Rectal smooth muscle tissue (tissue), 1 donor: ENCODE measurements around the gene SMURF2.
"Not testable (repeated sequence)": the region's sequence is repeated elsewhere in the genome, so short reads cannot be mapped to it uniquely, and the experiment has no call there.

ENCODE experiments used
- H3K27ac ChIP-seq: one replicate; pipeline ENCODE4 v1.7.0; 2013; ENCODE audit warnings: low read depth, low read length, inconsistent platforms
- H3K27me3 ChIP-seq: one replicate; pipeline ENCODE4 v1.7.0; 2013; ENCODE audit warnings: low read length; ENCODE audit not compliant: control insufficient read depth, insufficient read depth
- H3K36me3 ChIP-seq: one replicate; pipeline ENCODE4 v1.7.0; 2013; ENCODE audit warnings: low read length; ENCODE audit not compliant: control insufficient read depth, insufficient read depth
- H3K4me1 ChIP-seq: one replicate; pipeline ENCODE4 v1.7.0; 2013; ENCODE audit warnings: low read length; ENCODE audit not compliant: control insufficient read depth, insufficient read depth
- H3K4me3 ChIP-seq: one replicate; pipeline ENCODE4 v1.7.0; 2013; ENCODE audit warnings: low read length
- H3K9ac ChIP-seq: one replicate; pipeline ENCODE4 v1.7.0; 2013; ENCODE audit warnings: low read length

The SMURF2 gene

DNA sequence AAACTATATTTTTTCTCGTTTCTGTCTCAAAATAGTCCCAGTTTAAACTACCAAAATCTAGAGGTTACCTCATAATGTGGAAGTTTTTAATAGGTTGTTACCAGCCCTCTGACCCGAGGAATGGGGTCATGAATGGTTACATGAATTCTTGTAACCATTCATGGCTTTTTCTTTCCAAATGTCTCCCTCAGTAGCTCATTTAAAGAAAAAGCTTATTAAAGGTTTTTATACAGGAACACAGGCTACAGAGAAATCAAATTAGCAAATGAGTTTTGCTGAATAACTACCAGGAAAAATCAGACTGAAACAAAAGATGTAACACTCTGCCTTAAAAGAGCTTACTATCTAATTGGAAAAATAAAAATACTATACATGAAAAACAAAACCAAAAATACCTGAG is 63.4 kb downstream of the SMURF2 start:
- Histone ChIP-seq H3K4me1 (no peaks in the 10 kb centered on the region), H3K27me3 (no peaks in the 10 kb centered on the region), H3K9ac (no peak overlapping the region), H3K4me3 (no peak overlapping the region), H3K27ac (no peak overlapping the region), H3K36me3 (no peaks in the 10 kb centered on the region)

DNA sequence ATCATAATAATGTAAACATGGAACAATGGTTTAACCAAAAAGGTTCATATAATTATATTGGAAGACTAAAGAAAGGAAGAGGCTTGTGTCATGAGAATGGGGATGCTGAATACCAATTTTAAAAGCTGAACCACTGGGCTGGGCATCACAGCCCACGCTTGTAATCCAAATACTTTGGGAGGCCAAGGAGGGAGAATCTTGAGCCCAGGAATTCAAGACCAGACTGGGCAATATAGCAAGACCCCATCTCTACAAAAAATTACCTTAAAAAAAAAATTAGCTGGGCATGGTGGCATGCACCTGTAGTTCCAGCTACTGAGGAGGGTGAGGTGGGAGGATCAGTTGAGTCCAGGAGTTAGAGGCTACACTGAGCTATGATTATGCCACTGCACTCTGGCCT is 65.1 kb downstream of the SMURF2 start:
- no peak overlapping the region for H3K27ac ChIP-seq
- no peaks in the 10 kb centered on the region for H3K27me3 ChIP-seq
- H3K36me3 ChIP-seq, result peaks cover 4% of the 10 kb centered on the region
- no peaks in the 10 kb centered on the region for H3K4me1 ChIP-seq
- no peak overlapping the region for H3K9ac ChIP-seq
- H3K4me3 ChIP-seq, result no peak overlapping the region

DNA sequence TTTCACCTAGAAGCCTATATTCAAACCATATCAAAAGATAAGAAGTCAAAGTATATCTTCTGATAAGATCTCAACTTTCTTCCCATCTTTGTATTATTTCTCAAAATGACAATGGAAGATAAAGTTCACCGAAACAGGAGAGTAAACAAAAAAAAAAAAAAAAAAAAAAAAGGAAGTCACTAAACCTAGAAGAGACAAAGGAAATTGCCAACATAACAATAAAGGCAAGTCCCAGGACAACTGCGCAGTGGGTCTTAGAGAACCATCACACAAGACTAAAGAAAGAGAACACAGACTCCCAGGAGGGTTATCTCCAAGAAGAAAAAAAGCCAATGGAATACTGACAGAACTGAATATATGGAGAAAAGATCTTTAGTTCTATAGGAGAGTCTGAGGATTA is 65.7 kb downstream of the SMURF2 start:
- no peaks in the 10 kb centered on the region for H3K27me3 ChIP-seq

DNA sequence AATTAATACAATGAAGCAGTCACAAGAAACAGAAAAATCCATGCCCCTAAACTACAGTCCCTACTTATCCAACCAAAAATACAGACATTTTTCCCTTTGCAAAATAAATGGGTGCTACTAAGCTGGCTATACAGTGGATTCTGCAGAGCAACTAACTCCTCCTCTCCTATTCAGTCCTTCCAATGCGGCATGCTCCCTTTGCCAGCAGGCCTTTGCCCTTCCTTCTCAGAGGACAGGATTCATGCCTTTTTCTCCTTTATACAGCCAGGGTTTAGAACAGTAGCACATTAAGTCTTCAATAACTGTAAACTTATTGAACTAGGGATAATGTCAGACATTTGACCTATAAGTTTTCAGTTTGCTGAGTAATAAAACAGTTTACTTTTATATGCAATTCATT is 70.2 kb downstream of the SMURF2 start:
- no peak overlapping the region for H3K4me3 ChIP-seq
- no peaks in the 10 kb centered on the region for H3K27me3 ChIP-seq
- no peak overlapping the region for H3K27ac ChIP-seq
- peaks cover 4% of the 10 kb centered on the region for H3K36me3 ChIP-seq
- no peak overlapping the region for H3K9ac ChIP-seq
- no peaks in the 10 kb centered on the region for H3K4me1 ChIP-seq

More for the DNA sequence above, 65.7 kb downstream of the SMURF2 start:
- no peak overlapping the region for H3K9ac ChIP-seq
- H3K27ac ChIP-seq, result no peak overlapping the region
- no peak overlapping the region for H3K4me3 ChIP-seq
- peaks cover 4% of the 10 kb centered on the region for H3K36me3 ChIP-seq
- no peaks in the 10 kb centered on the region for H3K4me1 ChIP-seq

DNA sequence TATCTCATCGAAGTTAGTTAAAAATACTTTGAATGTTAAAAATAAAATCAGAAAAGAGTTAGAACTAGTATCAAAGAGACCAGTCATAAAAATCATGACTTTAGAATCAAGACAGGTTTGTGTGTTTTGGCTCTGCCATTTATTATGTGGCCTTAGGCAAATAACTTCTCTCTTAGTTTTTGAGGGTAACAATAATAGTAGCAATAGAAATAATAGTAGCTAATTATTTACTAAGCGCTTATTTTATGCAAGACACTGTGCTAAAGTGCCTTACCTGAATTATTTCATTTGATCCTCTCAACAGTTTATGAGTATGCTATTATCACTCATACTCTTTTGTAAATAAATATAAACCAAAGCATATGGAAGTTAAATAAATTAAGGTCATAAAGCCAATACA is 77.0 kb downstream of the SMURF2 start:
- Histone ChIP-seq H3K27ac (no peak overlapping the region), H3K4me3 (no peak overlapping the region), H3K4me1 (no peaks in the 10 kb centered on the region), H3K36me3 (peaks cover 4% of the 10 kb centered on the region), H3K9ac (no peak overlapping the region), H3K27me3 (no peaks in the 10 kb centered on the region)

DNA sequence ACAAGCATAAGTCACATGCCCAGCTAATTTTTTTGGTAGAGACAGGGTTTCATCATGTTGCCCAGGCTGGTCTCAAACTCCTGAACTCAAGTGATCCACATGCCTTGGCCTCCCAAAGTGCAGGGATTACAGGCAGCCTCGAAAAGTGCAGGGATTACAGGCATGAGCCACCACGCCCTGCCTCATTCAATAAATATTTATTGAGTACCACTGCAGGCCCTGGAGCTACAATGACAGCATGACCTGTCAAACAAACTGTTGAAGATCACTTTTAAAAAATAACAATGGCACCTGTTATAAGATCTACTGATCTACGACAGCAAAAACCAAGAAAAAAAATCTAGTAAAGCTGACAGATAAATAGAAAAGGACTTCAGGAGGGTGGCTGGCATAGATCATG is 79.1 kb downstream of the SMURF2 start:
- no peaks in the 10 kb centered on the region for H3K4me1 ChIP-seq
- peaks cover 4% of the 10 kb centered on the region for H3K36me3 ChIP-seq

DNA sequence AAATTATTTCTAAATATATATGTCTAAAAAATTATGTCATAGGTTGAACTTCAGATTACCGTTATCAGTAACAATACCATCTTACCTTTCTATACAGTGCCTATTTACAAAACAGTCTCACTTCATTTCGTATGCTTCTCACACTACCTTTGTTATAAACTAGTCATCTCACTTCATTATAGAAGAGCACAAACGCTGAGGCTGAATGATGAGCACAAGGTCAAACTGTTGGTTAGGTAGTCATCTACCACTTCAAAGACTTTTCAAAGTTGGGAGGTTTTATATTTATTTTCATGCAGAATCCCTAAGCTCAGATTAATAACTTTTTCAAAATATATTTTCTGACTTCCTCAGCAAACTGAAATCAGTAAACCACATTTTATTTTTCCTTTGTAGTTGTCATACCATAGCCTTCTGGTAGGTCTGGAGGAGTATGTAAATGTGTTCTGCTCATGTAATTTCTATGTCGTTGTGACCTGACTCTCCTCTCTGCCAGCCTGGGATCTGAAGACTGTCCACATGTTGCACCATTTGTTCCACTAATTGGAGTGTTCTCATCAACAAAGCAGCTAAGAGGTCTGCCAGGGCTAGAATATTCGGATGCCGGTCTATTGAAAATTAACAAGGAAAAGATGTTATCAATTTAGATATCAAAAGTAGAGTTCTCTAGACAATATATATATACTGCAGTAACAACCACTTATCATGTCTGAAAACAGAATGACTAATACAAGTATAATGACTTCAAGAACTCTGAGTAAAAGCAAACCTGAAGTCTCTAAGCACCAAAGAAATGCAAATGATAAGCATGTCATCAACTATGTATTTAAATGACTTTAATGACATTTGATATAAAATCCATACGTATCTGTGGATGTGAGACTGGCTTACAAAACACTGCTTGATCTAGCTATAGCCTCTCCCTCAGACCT is 81.5 kb downstream of the SMURF2 start:
- Histone ChIP-seq H3K27ac (no peak overlapping the region), H3K36me3 (peaks cover 4% of the 10 kb centered on the region)

More for the DNA sequence above, 79.1 kb downstream of the SMURF2 start:
- H3K27me3 ChIP-seq, result no peaks in the 10 kb centered on the region
- no peak overlapping the region for H3K9ac ChIP-seq
- H3K4me3 ChIP-seq, result no peak overlapping the region
- no peak overlapping the region for H3K27ac ChIP-seq

DNA sequence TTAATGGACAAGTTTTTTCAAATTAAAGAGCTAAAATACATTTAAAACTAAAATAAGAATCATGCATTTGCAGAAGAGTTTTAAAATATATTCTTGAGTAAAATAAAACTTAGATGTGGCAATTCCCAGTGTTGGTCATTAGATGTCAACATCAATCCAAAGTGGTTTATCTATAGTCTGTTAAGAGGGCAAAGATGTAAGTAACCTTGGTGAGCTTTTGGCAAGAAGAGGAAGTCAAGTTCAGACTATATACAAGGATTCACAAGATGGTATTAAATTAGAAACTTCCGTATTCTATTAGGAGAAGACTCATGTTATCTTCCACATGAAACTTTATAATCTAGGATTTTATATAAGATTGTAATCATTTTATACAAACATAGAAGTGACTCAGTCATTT is 82.2 kb downstream of the SMURF2 start:
- peaks cover 4% of the 10 kb centered on the region for H3K36me3 ChIP-seq
- no peak overlapping the region for H3K9ac ChIP-seq
- H3K27me3 ChIP-seq, result no peaks in the 10 kb centered on the region
- H3K4me3 ChIP-seq, result no peak overlapping the region
- no peak overlapping the region for H3K27ac ChIP-seq
- no peaks in the 10 kb centered on the region for H3K4me1 ChIP-seq

More for the DNA sequence above, 81.5 kb downstream of the SMURF2 start:
- H3K27me3 ChIP-seq, result no peaks in the 10 kb centered on the region
- H3K4me3 ChIP-seq, result no peak overlapping the region
- no peak overlapping the region for H3K9ac ChIP-seq
- no peaks in the 10 kb centered on the region for H3K4me1 ChIP-seq

DNA sequence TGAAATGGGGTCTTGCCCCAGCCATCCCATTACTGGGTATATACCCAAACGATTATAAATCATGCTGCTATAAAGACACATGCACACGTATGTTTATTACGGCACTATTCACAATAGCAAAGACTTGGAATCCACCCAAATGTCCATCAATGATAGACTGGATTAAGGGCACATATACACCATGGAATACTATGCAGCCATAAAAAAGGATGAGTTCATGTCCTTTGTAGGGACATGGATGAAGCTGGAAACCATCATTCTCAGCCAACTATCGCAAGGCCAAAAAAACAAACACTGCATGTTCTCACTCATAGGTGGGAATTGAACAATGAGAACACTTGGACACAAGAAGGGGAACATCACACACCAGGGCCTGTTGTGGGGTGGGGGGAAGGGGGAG is 85.1 kb downstream of the SMURF2 start:
- H3K36me3 ChIP-seq, H3K27ac ChIP-seq, H3K4me3 ChIP-seq, H3K9ac ChIP-seq, H3K27me3 ChIP-seq, H3K4me1 ChIP-seq: not testable (repeated sequence)

DNA sequence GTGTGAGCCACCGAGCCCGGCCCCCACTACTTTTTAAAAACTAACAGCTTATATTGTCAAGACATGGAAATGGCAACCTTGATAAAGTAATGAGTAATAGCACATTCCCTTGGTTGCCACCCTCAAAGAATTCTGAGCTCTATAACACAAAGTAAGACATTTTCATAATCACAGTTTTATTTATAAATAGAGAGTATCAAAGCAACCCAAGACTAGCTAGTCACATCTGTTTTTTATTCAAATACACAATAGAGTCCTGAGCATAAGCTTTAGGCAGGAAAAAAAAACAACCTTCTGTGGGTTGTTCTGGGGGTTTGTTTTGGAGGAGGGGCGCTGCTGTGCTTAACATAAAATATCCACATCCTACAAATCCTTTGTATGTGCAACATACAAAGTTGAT is 86.7 kb downstream of the SMURF2 start:
- Histone ChIP-seq H3K36me3 (no peaks in the 10 kb centered on the region), H3K4me1 (peaks cover 2% of the 10 kb centered on the region), H3K9ac (no peak overlapping the region), H3K27ac (no peak overlapping the region), H3K4me3 (no peak overlapping the region), H3K27me3 (no peaks in the 10 kb centered on the region)

DNA sequence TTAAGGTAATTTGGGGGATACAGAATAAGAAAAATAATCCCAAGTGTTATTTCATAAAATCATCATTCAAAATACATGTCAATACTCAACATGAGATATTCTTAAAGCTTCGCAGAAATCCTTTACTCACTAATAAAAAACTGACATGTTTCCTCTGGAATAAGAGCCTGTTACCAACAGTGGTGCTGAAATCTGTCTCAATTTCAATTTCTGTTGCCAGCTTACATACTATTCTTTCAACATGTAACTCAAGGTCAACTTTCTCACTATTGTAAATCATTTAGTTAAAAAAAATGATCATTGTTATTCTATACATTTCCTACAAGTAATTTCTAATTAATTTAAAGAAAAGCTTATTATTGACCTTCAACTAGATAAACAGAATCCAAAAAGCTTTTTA is 87.5 kb downstream of the SMURF2 start:
- Histone ChIP-seq H3K9ac (no peak overlapping the region), H3K27me3 (no peaks in the 10 kb centered on the region), H3K36me3 (no peaks in the 10 kb centered on the region), H3K4me3 (no peak overlapping the region), H3K27ac (no peak overlapping the region), H3K4me1 (peaks cover 2% of the 10 kb centered on the region)

DNA sequence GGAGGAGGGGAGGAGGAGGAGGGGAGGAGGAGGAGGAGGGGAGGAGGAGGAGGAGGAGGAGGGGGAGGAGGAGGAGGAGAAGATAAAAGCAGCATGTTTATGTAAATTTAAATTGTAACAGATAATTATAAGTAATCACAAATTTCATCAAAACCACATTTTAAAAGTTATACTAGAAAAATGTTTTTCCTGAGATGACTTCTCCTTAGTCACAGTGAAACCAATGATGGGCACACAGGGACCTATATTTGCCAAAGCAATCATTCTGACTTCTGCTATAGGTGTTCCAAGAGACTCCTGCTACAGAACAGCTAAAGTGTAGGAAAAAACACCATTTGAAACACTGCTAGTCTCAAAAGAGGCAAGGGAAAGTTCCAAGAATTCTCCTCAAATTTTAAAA is 88.9 kb downstream of the SMURF2 start:
- no peak overlapping the region for H3K9ac ChIP-seq
- H3K4me3 ChIP-seq, result no peak overlapping the region
- no peak overlapping the region for H3K27ac ChIP-seq
- H3K27me3 ChIP-seq, result no peaks in the 10 kb centered on the region
- H3K4me1 ChIP-seq, result peaks cover 2% of the 10 kb centered on the region
- no peaks in the 10 kb centered on the region for H3K36me3 ChIP-seq

DNA sequence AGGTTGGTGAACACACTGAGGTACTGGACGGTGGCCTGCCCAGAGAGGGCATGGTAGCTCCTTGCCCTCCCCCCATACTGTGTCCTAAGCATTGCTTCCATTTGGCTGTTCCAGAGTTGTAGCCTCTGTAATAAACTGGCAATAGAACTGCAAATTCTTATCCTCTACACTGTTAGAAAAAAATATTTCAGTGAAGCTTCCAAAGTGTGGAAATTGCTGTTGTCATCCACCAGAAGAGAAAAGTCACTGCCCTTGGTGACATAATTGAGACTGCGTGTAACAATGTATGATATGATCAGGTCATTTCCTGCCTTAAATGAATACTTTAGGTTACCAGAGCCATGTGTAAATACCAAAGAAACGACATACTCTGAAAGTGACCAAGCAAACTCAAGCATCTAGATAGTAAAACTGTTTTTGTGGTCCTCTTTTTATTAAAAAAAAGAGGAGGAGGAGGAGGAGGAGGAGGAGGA is 89.4 kb downstream of the SMURF2 start:
- Histone ChIP-seq H3K27ac (no peak overlapping the region), H3K27me3 (no peaks in the 10 kb centered on the region), H3K4me1 (peaks cover 2% of the 10 kb centered on the region), H3K9ac (no peak overlapping the region), H3K4me3 (no peak overlapping the region), H3K36me3 (no peaks in the 10 kb centered on the region)
